Activated CD4-positive, alpha-beta memory T cell treated with anti-CD3 and anti-CD28 coated beads for 36 hours (primary cell): Measurements from ENCODE around the gene NKX6-2. TPM values are rescaled to one million over a fixed set of nuclear protein-coding genes. Genes with fewer than 3 reads are reported as not detected.
A peak's percentile ranks its signal among the peaks of the same experiment; 100 is the strongest.

Experiments
- CTCF ChIA-PET: fragments of 350-600 bp; sonication (Branson Sonifier 250); formaldehyde crosslinking; loops from one replicate; lab custom pipeline; 2021; ENCODE audit warnings: antibody characterized with exemption, inconsistent platforms; lab: Charles Lee
- POLR2A ChIA-PET: fragments of 350-600 bp; sonication (Branson Sonifier 250); formaldehyde crosslinking; loops from one replicate; lab custom pipeline; 2021; ENCODE audit warnings: antibody characterized with exemption; lab: Charles Lee
- DNase-seq: peaks from one replicate; pipeline ENCODE4 v3.0.0-alpha.2; 2020
- H3K27ac Mint-ChIP-seq: one replicate; pipeline ENCODE4 v1.8.0; 2021; ENCODE audit warnings: mixed read lengths
- H3K27me3 Mint-ChIP-seq: one replicate; pipeline ENCODE4 v1.8.0; 2021; ENCODE audit warnings: mixed read lengths
- H3K36me3 Mint-ChIP-seq: one replicate; pipeline ENCODE4 v1.8.0; 2021; ENCODE audit warnings: mixed read lengths
- H3K4me1 Mint-ChIP-seq: one replicate; pipeline ENCODE4 v1.8.0; 2021; ENCODE audit warnings: low read depth, mixed read lengths
- H3K4me3 Mint-ChIP-seq: one replicate; pipeline ENCODE4 v1.8.0; 2021; ENCODE audit warnings: mild to moderate bottlenecking, mixed read lengths
- H3K9me3 Mint-ChIP-seq: one replicate; pipeline ENCODE4 v1.8.0; 2021; ENCODE audit warnings: mixed read lengths
- intact Hi-C: fragments of 100-400 bp; cut with micrococcal nuclease; formaldehyde crosslinking; loops from one replicate; pipeline ENCODE4 v1.15.1; 2023
- total RNA-seq, 2 experiments: library from RNA; stranded (reverse); gene quantifications; one replicate each; pipeline ENCODE4 v1.2.3, GENCODE V29; 2021

NKX6-2 gene
- total RNA-seq, 2 experiments from 2014 or later, result not detected

DNA sequence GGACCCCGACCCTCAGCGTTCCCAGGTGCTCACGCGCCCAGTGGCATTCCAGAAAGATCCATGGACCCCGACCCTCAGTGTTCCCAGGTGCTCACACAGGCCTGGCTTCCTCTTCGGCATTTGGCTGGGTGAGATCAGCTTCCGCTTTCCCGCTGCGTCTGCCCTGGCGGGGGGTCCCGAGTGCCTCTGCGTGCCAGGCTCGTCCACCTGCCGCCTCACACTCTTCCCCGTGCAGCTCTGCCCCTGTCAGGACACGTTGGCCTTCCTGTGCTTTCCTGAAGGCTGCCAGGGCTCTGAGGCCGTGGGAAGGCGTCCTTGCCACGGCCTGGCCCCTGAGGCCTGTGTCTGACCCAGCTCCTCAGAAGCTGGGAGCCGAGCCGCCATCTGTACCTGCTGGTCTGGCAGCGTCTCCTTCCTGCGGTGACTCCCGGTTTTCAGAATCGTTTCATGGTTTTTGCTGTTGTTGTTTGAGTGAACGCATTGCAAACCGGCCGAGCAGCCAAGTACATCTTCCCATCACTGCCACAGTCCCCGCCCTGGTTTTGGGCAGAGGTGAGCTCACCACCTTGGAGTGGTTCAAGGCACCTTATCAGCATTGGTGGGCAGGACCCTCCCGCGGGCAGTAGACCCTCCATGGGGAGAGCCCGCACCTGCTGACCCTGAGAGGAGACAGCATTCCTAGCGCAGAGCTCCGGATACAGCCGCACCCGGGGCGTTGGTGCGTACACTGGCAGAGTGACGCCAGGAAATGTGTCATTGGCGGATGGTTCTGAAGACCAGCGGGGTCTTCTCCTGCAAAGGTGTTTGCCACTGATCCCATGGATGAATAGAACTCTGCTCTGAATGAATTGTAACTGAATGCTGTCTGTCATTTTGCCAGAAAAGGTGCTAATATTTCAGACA is 17.4 kb downstream of the NKX6-2 start:
- ChIA-PET CTCF (no interaction called here), POLR2A (no interaction called here)
- no peaks in the 10 kb centered on the region for H3K4me1 Mint-ChIP-seq
- no peak overlapping the region for H3K27ac Mint-ChIP-seq
- DNase-seq, result no peak
- H3K36me3 Mint-ChIP-seq, result peaks cover 9% of the 10 kb centered on the region
- H3K27me3 Mint-ChIP-seq, result no peaks in the 10 kb centered on the region
- intact Hi-C loops, result no loop called here
- H3K9me3 Mint-ChIP-seq, result no peaks in the 10 kb centered on the region
- no peak overlapping the region for H3K4me3 Mint-ChIP-seq

DNA sequence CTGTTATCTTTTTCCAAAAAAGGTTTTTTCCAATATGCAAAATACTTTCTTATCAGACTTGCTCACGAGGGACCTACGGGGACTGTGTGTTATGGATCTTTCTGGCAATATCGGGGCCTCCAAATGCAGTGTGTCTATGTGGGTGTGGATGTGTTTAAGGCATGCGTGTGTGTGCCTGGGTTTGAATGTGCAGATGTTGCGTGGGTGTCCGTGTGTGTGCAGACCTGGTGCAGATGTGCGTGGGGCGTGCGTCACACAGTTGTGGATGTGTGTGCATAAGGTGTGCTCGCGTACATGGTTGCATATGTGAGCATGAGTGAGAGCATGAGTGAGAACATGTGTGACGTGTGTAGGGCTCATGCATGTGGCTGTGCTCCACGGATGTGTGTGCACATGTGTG is 19.7 kb downstream of the NKX6-2 start:
- ChIA-PET POLR2A (no interaction called here), CTCF (no interaction called here)
- no peak overlapping the region for H3K4me3 Mint-ChIP-seq
- H3K27ac Mint-ChIP-seq, result no peak overlapping the region
- no peaks in the 10 kb centered on the region for H3K9me3 Mint-ChIP-seq
- intact Hi-C loops, result no loop called here
- H3K27me3 Mint-ChIP-seq, result no peaks in the 10 kb centered on the region
- peaks cover 5% of the 10 kb centered on the region for H3K36me3 Mint-ChIP-seq
- peaks cover 9% of the 10 kb centered on the region for H3K4me1 Mint-ChIP-seq
- no peak for DNase-seq

DNA sequence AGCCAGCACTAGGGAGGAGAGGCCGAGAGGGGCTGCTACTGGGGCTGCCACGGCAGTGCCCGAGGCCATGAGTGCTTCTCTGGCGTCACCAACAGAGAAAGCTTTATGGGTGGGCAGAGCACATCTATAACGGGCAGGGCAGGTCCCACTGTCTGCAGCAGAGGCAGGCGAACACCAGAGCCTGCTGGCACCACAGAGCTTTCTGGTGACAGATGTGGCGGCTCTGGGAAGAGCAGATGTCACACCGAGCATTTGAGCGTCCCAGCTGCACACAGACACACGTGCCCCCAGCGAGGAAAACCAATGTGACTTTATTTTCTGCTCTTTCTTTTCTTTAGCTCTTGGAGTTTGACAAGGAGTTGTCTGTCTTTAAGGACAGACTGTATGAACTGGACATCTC is 20.5 kb downstream of the NKX6-2 start:
- Mint-ChIP-seq H3K27ac (no peak overlapping the region), H3K4me1 (peaks cover 9% of the 10 kb centered on the region)
- POLR2A ChIA-PET, result no interaction called here

DNA sequence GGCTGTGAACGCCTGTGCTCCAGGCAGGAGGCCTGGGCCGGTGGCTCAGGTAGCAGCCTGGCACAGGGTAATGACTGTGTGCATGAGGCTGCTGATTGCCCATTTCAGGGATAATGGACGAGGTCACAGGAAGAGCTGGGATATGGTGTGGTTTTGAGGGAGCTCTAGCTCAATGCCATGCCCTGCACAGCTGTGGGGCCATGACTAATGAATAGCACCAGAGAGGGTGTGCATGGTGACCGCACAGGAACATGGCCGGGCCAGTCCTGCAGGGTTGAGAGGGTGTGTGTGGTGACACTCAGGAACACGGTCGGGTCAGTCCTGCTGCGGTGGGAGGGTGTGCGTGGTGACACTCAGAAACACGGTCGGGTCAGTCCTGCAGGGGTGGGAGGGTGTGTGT is 21.8 kb downstream of the NKX6-2 start:
- H3K9me3 Mint-ChIP-seq, result no peaks in the 10 kb centered on the region
- intact Hi-C loops, result no loop called here

More for the DNA sequence above, 20.5 kb downstream of the NKX6-2 start:
- DNase-seq, result no peak
- H3K27me3 Mint-ChIP-seq, result no peaks in the 10 kb centered on the region
- no peak overlapping the region for H3K4me3 Mint-ChIP-seq
- H3K9me3 Mint-ChIP-seq, result no peaks in the 10 kb centered on the region
- peaks cover 5% of the 10 kb centered on the region for H3K36me3 Mint-ChIP-seq
- intact Hi-C loops, result no loop called here
- CTCF ChIA-PET, result no interaction called here

DNA sequence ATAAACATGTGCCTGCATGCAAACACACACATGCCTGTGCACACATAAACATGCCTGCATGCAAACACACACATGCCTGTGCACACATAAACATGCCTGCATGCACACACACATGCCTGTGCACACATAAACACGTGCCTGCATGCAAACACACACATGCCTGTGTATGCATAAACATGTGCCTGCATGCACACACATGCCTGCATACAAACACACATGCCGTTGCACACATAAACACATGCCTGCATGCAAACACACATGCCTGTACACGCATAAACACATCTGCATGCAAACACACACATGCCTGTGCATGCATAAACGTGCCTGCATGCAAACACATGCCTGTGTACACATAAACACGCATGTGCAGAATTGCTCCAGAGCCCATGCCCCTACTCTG is 22.4 kb downstream of the NKX6-2 start:
- Mint-ChIP-seq H3K4me3 (no peak overlapping the region), H3K27ac (no peak overlapping the region), H3K9me3 (no peaks in the 10 kb centered on the region), H3K36me3 (peaks cover 5% of the 10 kb centered on the region), H3K27me3 (no peaks in the 10 kb centered on the region), H3K4me1 (peaks cover 9% of the 10 kb centered on the region)
- CTCF ChIA-PET, result no interaction called here
- DNase-seq, result no peak
- intact Hi-C loops, result no loop called here
- POLR2A ChIA-PET, result no interaction called here

More for the DNA sequence above, 21.8 kb downstream of the NKX6-2 start:
- CTCF ChIA-PET, result no interaction called here
- H3K27ac Mint-ChIP-seq, result no peak overlapping the region
- no peaks in the 10 kb centered on the region for H3K27me3 Mint-ChIP-seq
- peaks cover 9% of the 10 kb centered on the region for H3K4me1 Mint-ChIP-seq
- H3K36me3 Mint-ChIP-seq, result peaks cover 5% of the 10 kb centered on the region
- no peak overlapping the region for H3K4me3 Mint-ChIP-seq
- DNase-seq, result no peak
- POLR2A ChIA-PET, result no interaction called here

DNA sequence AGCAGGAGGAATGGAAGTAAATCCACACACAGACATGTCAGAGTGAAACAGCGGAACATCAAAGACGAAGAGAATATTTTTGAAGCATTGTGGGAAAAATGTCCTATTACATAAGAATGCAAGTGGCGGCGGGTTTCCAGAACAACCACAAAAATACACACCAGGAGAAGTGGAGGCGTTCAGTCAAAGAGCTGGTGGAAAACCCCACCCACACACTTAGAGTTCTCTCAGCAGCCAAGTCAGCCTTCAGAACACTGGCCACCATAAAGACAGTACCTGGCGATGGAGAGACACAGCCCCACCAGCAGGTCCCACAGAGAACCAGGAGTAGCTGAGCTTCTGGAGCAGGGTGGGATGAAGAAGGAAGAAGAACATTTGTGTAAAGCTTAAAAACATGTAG is 23.7 kb downstream of the NKX6-2 start:
- H3K9me3 Mint-ChIP-seq, result no peaks in the 10 kb centered on the region
- POLR2A ChIA-PET, result no interaction called here
- DNase-seq, result peak; percentile 42
- H3K4me1 Mint-ChIP-seq, result peaks cover 9% of the 10 kb centered on the region
- H3K27ac Mint-ChIP-seq, result no peak overlapping the region
- CTCF ChIA-PET, result interaction anchor here (0.9 kb wide), 1 partner anchor 108 kb away, joined by 5 read pairs; no protein-coding TSS in a partner anchor
- no peak overlapping the region for H3K4me3 Mint-ChIP-seq
- H3K27me3 Mint-ChIP-seq, result no peaks in the 10 kb centered on the region
- intact Hi-C loops, result no loop called here
- peaks cover 7% of the 10 kb centered on the region for H3K36me3 Mint-ChIP-seq

DNA sequence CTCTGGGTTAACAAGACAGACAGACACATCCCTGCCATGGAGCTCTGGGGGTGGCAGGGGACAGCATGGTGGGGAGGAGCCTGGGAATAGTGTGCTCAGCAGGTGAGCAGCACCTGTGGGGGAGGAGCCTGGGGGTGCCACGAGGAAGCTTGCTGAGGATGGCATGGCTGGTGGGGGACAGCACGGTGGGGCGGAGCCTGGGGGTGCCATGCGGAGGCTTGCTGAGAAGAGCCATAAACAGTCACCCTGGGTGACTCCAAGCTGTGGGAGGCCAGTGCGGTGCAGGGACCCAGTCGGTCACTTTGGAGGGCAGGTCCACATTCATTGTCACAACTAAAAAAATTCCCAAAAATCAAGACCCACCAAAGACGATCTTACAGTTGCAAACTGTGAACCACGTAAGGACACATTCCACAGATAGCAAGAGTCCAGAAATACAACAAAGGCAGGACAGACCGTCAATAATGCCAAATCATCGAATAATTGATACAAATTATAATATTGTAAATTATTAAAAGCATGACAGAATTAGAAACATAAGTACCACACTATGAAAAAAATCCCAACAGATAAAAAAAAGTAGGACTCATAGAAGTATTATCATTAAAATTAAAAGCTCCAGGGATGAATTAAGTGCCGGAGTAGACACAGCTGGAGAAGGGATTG is 24.4 kb downstream of the NKX6-2 start:
- Mint-ChIP-seq H3K4me1 (peaks cover 9% of the 10 kb centered on the region), H3K27me3 (no peaks in the 10 kb centered on the region), H3K36me3 (peaks cover 11% of the 10 kb centered on the region), H3K27ac (no peak overlapping the region), H3K4me3 (no peak overlapping the region), H3K9me3 (peaks cover under 1% of the 10 kb centered on the region)
- DNase-seq, result no peak
- ChIA-PET CTCF (no interaction called here), POLR2A (no interaction called here)
- intact Hi-C loops, result no loop called here

DNA sequence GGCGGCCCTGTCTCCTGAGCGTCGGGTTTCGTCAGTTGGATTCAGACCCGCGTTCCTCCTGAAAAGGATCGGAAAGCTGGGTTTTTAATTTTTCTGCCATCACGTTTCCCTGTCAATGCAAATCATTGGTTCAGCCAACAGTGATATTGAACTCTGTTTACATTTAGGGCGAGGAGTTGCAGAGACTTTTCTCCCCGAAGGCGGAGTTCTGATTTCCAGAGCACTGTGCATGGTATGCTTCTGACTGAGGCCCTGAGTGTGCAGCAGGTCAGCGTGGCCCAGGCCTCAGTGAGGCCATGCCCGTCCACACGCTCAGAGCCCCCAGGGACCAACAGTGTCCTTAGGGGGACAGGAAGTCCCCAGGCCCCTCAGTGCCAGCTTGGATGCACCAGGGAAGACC is 27.1 kb downstream of the NKX6-2 start:
- peaks cover 16% of the 10 kb centered on the region for H3K9me3 Mint-ChIP-seq
- no peaks in the 10 kb centered on the region for H3K27me3 Mint-ChIP-seq
- H3K4me1 Mint-ChIP-seq, result peaks cover 9% of the 10 kb centered on the region
- H3K27ac Mint-ChIP-seq, result no peak overlapping the region
- ChIA-PET POLR2A (no interaction called here), CTCF (no interaction called here)
- peaks cover 27% of the 10 kb centered on the region for H3K36me3 Mint-ChIP-seq
- no peak overlapping the region for H3K4me3 Mint-ChIP-seq
- DNase-seq, result no peak
- intact Hi-C loops, result no loop called here

DNA sequence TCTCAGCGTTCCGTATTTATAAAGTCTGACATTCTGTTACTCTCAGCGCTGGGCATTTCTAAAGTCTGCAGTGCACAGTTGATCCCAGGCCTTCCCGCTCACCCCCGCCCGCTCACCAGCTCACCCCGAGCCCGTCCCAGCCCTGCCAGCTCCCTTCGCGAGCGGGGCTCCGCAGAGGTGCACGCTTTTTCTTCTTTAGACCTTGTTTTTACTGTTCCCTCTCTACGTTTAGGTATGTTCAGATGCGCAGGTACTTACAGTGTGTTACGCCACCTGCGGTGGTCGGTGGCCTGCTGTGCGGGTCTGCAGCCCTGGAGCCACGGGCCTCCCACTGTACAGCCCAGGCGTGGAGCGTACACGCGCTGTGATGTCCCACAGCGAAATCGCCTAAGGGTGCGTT is 28.8 kb downstream of the NKX6-2 start:
- Mint-ChIP-seq H3K36me3 (peaks cover 31% of the 10 kb centered on the region), H3K4me1 (peaks cover 4% of the 10 kb centered on the region), H3K27ac (no peak overlapping the region), H3K27me3 (no peaks in the 10 kb centered on the region), H3K4me3 (no peak overlapping the region), H3K9me3 (peaks cover 16% of the 10 kb centered on the region)
- CTCF ChIA-PET, result no interaction called here
- POLR2A ChIA-PET, result no interaction called here
- intact Hi-C loops, result no loop called here
- no peak for DNase-seq

DNA sequence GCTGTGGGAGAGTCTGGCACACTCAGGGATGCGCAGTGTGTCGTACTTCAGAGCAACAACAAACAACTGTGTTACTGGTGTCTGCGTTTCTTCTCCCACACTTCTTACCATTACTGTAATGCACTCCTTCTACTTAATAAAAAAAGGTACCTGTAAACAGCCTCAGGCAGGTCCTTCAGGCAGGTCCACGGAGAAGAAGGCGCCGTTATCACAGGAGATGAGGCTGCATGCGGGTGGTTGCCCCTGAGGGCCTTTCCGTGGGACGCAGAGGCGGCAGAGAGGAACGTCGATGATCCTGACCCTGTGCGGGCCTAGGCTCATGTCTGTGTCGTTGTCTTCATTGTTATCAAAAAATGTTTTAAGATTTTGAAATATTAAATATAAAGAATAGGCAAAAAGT is 29.4 kb downstream of the NKX6-2 start:
- POLR2A ChIA-PET, result no interaction called here
- H3K27ac Mint-ChIP-seq, result no peak overlapping the region
- H3K27me3 Mint-ChIP-seq, result no peaks in the 10 kb centered on the region
- intact Hi-C loops, result no loop called here
- peaks cover 16% of the 10 kb centered on the region for H3K9me3 Mint-ChIP-seq
- CTCF ChIA-PET, result no interaction called here
- H3K4me1 Mint-ChIP-seq, result no peaks in the 10 kb centered on the region
- no peak overlapping the region for H3K4me3 Mint-ChIP-seq
- no peak for DNase-seq
- peaks cover 31% of the 10 kb centered on the region for H3K36me3 Mint-ChIP-seq

DNA sequence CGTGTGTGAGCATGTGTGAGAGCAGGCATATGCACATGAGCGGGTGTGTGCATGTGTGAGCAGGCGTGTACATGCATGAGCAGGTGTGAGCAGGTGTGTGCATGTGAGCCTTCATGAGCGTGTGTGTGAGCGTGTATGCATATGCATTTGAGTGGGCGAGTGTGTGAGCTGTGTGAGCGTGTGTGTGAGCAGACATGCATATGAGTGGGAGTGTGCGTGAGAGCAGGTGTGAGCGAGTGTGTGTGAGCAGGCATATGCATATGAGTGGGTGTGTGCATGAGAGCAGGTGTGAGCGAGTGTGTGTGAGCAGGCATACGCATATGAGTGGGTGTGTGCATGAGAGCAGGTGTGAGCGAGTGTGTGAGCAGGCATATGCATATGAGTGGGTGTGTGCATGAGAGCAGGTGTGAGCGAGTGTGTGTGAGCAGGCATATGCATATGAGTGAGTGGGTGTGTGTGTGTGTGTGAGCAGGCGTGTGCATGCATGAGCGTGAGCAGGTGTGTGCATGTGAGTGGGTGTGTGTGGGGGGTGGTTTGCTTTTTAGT is 30.7 kb downstream of the NKX6-2 start:
- no peak overlapping the region for H3K4me3 Mint-ChIP-seq
- POLR2A ChIA-PET, result no interaction called here
- intact Hi-C loops, result no loop called here
- H3K9me3 Mint-ChIP-seq, result peaks cover 16% of the 10 kb centered on the region
- peaks cover 31% of the 10 kb centered on the region for H3K36me3 Mint-ChIP-seq
- H3K27me3 Mint-ChIP-seq, result no peaks in the 10 kb centered on the region
- no peaks in the 10 kb centered on the region for H3K4me1 Mint-ChIP-seq
- DNase-seq, result no peak
- H3K27ac Mint-ChIP-seq, result no peak overlapping the region
- CTCF ChIA-PET, result no interaction called here

DNA sequence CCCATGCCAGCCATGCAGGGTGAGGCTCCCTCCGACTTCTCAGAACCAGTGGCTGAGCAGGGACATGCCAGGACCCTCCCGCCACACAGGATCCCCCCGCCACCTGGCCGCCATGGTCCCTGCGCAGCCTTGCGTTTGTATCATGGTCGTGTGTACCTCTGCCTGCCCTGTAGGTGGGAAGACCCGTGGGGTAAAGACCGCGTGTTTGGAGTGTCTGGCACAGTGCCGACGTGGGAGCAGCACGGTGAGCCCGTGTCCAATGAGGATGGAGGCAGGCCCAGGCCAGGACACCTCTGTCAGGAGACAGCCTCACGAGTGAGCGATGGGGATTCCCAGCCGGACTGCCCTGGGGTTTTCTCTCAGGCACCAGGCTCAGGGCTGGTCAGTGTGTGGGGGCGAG is 31.9 kb downstream of the NKX6-2 start:
- peaks cover 31% of the 10 kb centered on the region for H3K36me3 Mint-ChIP-seq
- no peaks in the 10 kb centered on the region for H3K27me3 Mint-ChIP-seq

More for the DNA sequence above, 31.9 kb downstream of the NKX6-2 start:
- no peak for DNase-seq
- ChIA-PET POLR2A (no interaction called here), CTCF (no interaction called here)
- Mint-ChIP-seq H3K27ac (no peak overlapping the region), H3K4me3 (no peak overlapping the region), H3K9me3 (peaks cover 16% of the 10 kb centered on the region), H3K4me1 (no peaks in the 10 kb centered on the region)
- intact Hi-C loops, result no loop called here
